Fibroblast of lung (primary cell): Measurements from ENCODE around the gene WWP2. TPM values are rescaled to one million over a fixed set of nuclear protein-coding genes. Genes with fewer than 3 reads are reported as not detected.
"Not testable (repeated sequence)": the region's sequence is repeated elsewhere in the genome, so short reads cannot be mapped to it uniquely, and the experiment has no call there.

Experiments used
- DNase-seq, 2 donors: peaks; one replicate each; pipeline versions ENCODE4 v3.0.0 to v3.0.0-alpha.2; 2010; ENCODE audit warnings: low read depth in 2 of 2
- H2AFZ ChIP-seq: 2 replicates; pipeline ENCODE4 v1.5.1; 2012; ENCODE audit warnings: low read length, control low read depth, inconsistent platforms
- H3K27ac ChIP-seq: 2 replicates; pipeline ENCODE4 v1.5.1; 2011; ENCODE audit warnings: low read length, control low read depth; ENCODE audit not compliant: insufficient read depth
- H3K27me3 ChIP-seq: 2 replicates; pipeline ENCODE4 v1.5.1; 2011; ENCODE audit warnings: mild to moderate bottlenecking, low read length; ENCODE audit not compliant: control insufficient read depth, insufficient read depth
- H3K36me3 ChIP-seq: 2 replicates; pipeline ENCODE4 v1.5.1; 2011; ENCODE audit warnings: low read length; ENCODE audit not compliant: control insufficient read depth, insufficient read depth
- H3K4me1 ChIP-seq: 2 replicates; pipeline ENCODE4 v1.5.1; 2011; ENCODE audit warnings: low read length; ENCODE audit not compliant: control insufficient read depth, insufficient read depth; ENCODE audit errors: extremely low read depth
- H3K4me2 ChIP-seq: 2 replicates; pipeline ENCODE4 v1.5.1; 2011; ENCODE audit warnings: low read length, control low read depth; ENCODE audit not compliant: insufficient read depth; ENCODE audit errors: extremely low read depth
- H3K4me3 ChIP-seq, 4 experiments: fragments of 200-600 bp in 1 of 4; sonication (generic) in 1 of 4; replicated peaks in 1 of 4; 2 replicates each; pipeline ENCODE4 v1.5.1; 2011 to 2016; ENCODE audit warnings: low read length in 4 of 4, low read depth in 3 of 4, mild to moderate bottlenecking in 3 of 4, control low read depth in 2 of 4, inconsistent platforms in 1 of 4, mixed read lengths in 1 of 4; ENCODE audit not compliant: insufficient read depth in 1 of 4; ENCODE audit errors: control extremely low read depth in 1 of 4
- H3K79me2 ChIP-seq: 2 replicates; pipeline ENCODE4 v1.5.1; 2012; ENCODE audit warnings: mild to moderate bottlenecking, low read length, inconsistent platforms; ENCODE audit not compliant: control insufficient read depth, insufficient read depth
- H3K9ac ChIP-seq: 2 replicates; pipeline ENCODE4 v1.5.1; 2011; ENCODE audit warnings: mild to moderate bottlenecking, low read length, control low read depth; ENCODE audit not compliant: insufficient read depth
- H3K9me3 ChIP-seq: 2 replicates; pipeline ENCODE4 v1.5.1; 2012; ENCODE audit warnings: low read depth, low read length; ENCODE audit not compliant: control insufficient read depth, insufficient read depth
- H4K20me1 ChIP-seq: 2 replicates; pipeline ENCODE4 v1.5.1; 2011; ENCODE audit warnings: low read length; ENCODE audit not compliant: control insufficient read depth, insufficient read depth; ENCODE audit errors: extremely low read depth
- EZH2 ChIP-seq: IDR thresholded peaks from 2 replicates; pipeline ENCODE4 v1.5.1; 2012; ENCODE audit warnings: low read length, control low read depth, mild to moderate bottlenecking; ENCODE audit errors: missing control alignments
- polyA plus RNA-seq, 2 donors: library from polyadenylated mRNA; depleted of rRNA in 1 of 2; stranded (reverse) in 1 of 2; unstranded in 1 of 2; fragments of >200 nt; gene quantifications; 2 replicates each; pipeline ENCODE4 v1.2.1, GENCODE V29; 2011 to 2012; ENCODE audit warnings: missing spikeins in 1 of 2
- total RNA-seq: library from RNA; depleted of rRNA; stranded (reverse); fragments of >200 nt; gene quantifications from 2 replicates; pipeline ENCODE4 v1.2.1, GENCODE V29; 2014
- TF ChIP-seq, protein P1 (sequence below), 2 donors: IDR thresholded peaks in 1 of 2; conservative IDR thresholded peaks in 1 of 2; 1 replicate in 1 of 2; 2 replicates in 1 of 2; pipeline ENCODE4 v1.5.1; 2011 to 2012; ENCODE audit warnings: low read length in 2 of 2, control low read depth in 1 of 2, inconsistent platforms in 1 of 2, low read depth in 1 of 2, mild to moderate bottlenecking in 1 of 2

Gene WWP2
- total and polyA plus RNA-seq, 2 donors (not counting 1 experiment from before 2014, with no cell fraction given): 16.3 to 28.5 TPM

DNA sequence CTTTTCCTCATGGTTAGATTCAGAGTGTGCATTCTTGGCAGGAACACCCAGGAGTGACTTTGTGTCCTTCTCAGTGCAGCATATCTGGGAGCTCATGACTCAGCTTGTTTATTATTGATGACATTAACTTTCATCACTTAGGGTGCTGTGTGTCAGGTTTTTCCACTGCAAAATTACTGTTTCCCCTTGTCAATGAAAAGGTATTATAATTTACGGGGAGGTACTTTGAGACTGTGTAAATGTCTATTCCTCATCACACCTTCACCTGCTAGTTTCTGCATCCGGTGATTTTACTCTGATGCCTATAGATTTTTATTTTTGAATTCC lies 50.5 kb downstream of the WWP2 start:
- Histone ChIP-seq H3K27ac (no peak overlapping the region), H3K4me2 (no peak overlapping the region), H3K9me3 (no peaks in the 10 kb centered on the region), H3K9ac (no peak overlapping the region), H3K4me3 (no peak overlapping the region), H2AFZ (no peak overlapping the region), H3K4me1 (no peaks in the 10 kb centered on the region), H4K20me1 (no peaks in the 10 kb centered on the region), H3K79me2 (no peaks in the 10 kb centered on the region), H3K36me3 (no peaks in the 10 kb centered on the region), H3K27me3 (no peaks in the 10 kb centered on the region)
- no peak for DNase-seq
- TF ChIP-seq, protein P1, sequence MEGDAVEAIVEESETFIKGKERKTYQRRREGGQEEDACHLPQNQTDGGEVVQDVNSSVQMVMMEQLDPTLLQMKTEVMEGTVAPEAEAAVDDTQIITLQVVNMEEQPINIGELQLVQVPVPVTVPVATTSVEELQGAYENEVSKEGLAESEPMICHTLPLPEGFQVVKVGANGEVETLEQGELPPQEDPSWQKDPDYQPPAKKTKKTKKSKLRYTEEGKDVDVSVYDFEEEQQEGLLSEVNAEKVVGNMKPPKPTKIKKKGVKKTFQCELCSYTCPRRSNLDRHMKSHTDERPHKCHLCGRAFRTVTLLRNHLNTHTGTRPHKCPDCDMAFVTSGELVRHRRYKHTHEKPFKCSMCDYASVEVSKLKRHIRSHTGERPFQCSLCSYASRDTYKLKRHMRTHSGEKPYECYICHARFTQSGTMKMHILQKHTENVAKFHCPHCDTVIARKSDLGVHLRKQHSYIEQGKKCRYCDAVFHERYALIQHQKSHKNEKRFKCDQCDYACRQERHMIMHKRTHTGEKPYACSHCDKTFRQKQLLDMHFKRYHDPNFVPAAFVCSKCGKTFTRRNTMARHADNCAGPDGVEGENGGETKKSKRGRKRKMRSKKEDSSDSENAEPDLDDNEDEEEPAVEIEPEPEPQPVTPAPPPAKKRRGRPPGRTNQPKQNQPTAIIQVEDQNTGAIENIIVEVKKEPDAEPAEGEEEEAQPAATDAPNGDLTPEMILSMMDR (conservative IDR thresholded peaks at IDR 0.05 in 1 of 2, IDR thresholded peaks at IDR 0.05 in 1 of 2; ENCODE audit: low read depth in 1 of 2, low read length in 2 of 2): no peak
- no peak for TF ChIP-seq EZH2

GRCh38 chr16:69814078-69814477 lies 51.9 kb downstream of the WWP2 start:
- Histone ChIP-seq H3K36me3 (no peaks in the 10 kb centered on the region), H4K20me1 (no peaks in the 10 kb centered on the region), H3K4me1 (no peaks in the 10 kb centered on the region), H3K27me3 (no peaks in the 10 kb centered on the region), H3K9ac (no peak overlapping the region), H3K9me3 (no peaks in the 10 kb centered on the region), H3K79me2 (no peaks in the 10 kb centered on the region), H2AFZ (no peak overlapping the region), H3K4me3 (no peak overlapping the region), H3K4me2 (no peak overlapping the region), H3K27ac (no peak overlapping the region)
- no peak for DNase-seq
- TF ChIP-seq, protein P1 (conservative IDR thresholded peaks at IDR 0.05 in 1 of 2, IDR thresholded peaks at IDR 0.05 in 1 of 2; ENCODE audit: low read depth in 1 of 2, low read length in 2 of 2): no peak
- no peak for TF ChIP-seq EZH2

DNA sequence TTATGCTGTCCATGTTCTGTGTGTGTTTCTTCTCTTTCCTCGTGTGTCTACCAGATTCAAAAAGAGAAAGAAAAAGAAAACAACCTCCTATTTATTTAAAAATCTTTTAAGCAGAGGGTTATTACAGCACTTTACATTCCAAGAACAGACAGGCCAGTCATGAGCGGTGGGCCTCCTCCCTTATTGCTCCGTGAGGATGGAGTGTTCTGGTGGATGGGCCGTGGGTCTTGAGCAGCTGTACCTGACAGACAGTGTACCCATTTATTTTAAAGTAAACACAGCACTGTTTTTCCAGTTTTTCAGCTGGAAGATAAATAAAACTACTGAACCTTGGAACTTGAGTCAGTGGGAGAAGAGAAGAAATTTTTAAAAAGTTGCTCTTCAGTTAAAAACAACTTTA lies 52.4 kb downstream of the WWP2 start:
- no peak overlapping the region for H3K27ac ChIP-seq
- H3K4me3 ChIP-seq: no peak overlapping the region
- no peaks in the 10 kb centered on the region for H3K36me3 ChIP-seq
- no peaks in the 10 kb centered on the region for H3K4me1 ChIP-seq
- no peak overlapping the region for H2AFZ ChIP-seq
- no peak overlapping the region for H3K9ac ChIP-seq
- no peaks in the 10 kb centered on the region for H3K9me3 ChIP-seq
- no peak for TF ChIP-seq EZH2
- TF ChIP-seq, protein P1 (conservative IDR thresholded peaks at IDR 0.05 in 1 of 2, IDR thresholded peaks at IDR 0.05 in 1 of 2; ENCODE audit: low read depth in 1 of 2, low read length in 2 of 2): no peak
- H3K79me2 ChIP-seq: no peaks in the 10 kb centered on the region
- no peak overlapping the region for H3K4me2 ChIP-seq
- H4K20me1 ChIP-seq: no peaks in the 10 kb centered on the region
- no peak for DNase-seq
- no peaks in the 10 kb centered on the region for H3K27me3 ChIP-seq

- H3K9ac ChIP-seq, H3K27ac ChIP-seq, H3K4me1 ChIP-seq, H2AFZ ChIP-seq, H3K9me3 ChIP-seq, DNase-seq, H3K4me3 ChIP-seq, H3K79me2 ChIP-seq, H3K4me2 ChIP-seq, H3K27me3 ChIP-seq, H3K36me3 ChIP-seq, H4K20me1 ChIP-seq: not testable (repeated sequence)
Observed at GRCh38 chr16:69815216-69815883, 53.2 kb downstream of the WWP2 start.
